COLO829 (cell line): ENCODE results near the gene IGF1R.

Experiments used
- DNase-seq: peaks from one replicate; pipeline ENCODE4 v3.0.0; 2012; ENCODE audit warnings: low spot score

The IGF1R gene

GRCh38 chr15:98648654-98649471, 524 bp downstream of the IGF1R start:
- DNase-seq, result no peak

GRCh38 chr15:98649472-98650416, 1.4 kb downstream of the IGF1R start:
- no peak for DNase-seq

- DNase-seq, result no peak
Measured at GRCh38 chr15:98650417-98651035, 2.2 kb downstream of the IGF1R start.

GRCh38 chr15:98651036-98651481, 2.7 kb downstream of the IGF1R start:
- no peak for DNase-seq

- no peak for DNase-seq
Measured at GRCh38 chr15:98651581-98652220, 3.4 kb downstream of the IGF1R start.

- no peak for DNase-seq
Measured at GRCh38 chr15:98653686-98654085, 5.3 kb downstream of the IGF1R start.

GRCh38 chr15:98654790-98655360, 6.5 kb downstream of the IGF1R start:
- DNase-seq, result no peak

- DNase-seq, result no peak
Measured at GRCh38 chr15:98655732-98656131, 7.4 kb downstream of the IGF1R start.

GRCh38 chr15:98657721-98658120, 9.4 kb downstream of the IGF1R start:
- no peak for DNase-seq

- peak; percentile 66 for DNase-seq
Measured at GRCh38 chr15:98658831-98659699, 10.7 kb downstream of the IGF1R start.

- no peak for DNase-seq
Measured at GRCh38 chr15:98660055-98660454, 11.7 kb downstream of the IGF1R start.

- no peak for DNase-seq
Measured at GRCh38 chr15:98663045-98663444, 14.7 kb downstream of the IGF1R start.

- no peak for DNase-seq
Measured at GRCh38 chr15:98663606-98664005, 15.3 kb downstream of the IGF1R start.

- peak; percentile 85 for DNase-seq
Measured at GRCh38 chr15:98666441-98666840, 18.1 kb downstream of the IGF1R start.

- no peak for DNase-seq
Measured at GRCh38 chr15:98666841-98667240, 18.5 kb downstream of the IGF1R start.

GRCh38 chr15:98667521-98668179, 19.3 kb downstream of the IGF1R start:
- DNase-seq, result no peak

- no peak for DNase-seq
Measured at GRCh38 chr15:98668566-98669308, 20.4 kb downstream of the IGF1R start.

- no peak for DNase-seq
Measured at GRCh38 chr15:98669638-98670037, 21.3 kb downstream of the IGF1R start.
